CD1c-positive myeloid dendritic cell (primary cell): Measurements from ENCODE around the gene ZNF835.
A peak's percentile ranks its signal among the peaks of the same experiment; 100 is the strongest.
"Not testable (repeated sequence)": the region's sequence is repeated elsewhere in the genome, so short reads cannot be mapped to it uniquely, and the experiment has no call there.

Source experiments
- DNase-seq: peaks from one replicate; pipeline ENCODE4 v3.0.0-alpha.2; 2016; ENCODE audit errors: extremely low spot score

Gene ZNF835

DNA sequence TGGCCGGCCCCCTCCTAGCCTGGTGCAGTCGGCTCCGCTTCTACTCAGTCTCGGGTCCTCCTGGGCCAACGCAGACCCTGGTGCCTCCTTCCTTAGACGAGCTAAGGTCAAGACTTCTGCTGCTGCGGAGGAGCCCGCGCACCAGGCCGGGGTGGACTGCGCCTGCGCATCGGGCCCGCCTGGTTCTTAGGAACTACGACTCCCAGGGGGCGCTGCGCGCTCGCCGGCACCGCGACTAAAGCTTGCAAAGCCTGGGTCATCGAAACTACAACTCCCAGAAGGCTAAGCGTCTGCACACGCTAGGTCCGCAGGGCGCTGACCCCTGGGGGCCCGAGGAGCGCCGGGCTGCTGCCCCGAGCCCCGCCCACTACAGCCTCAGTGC lies at the start of gene ZNF835:
Gene ZNF835, minus strand, starts transcription at position 145 of the 382 bp plus-strand sequence. CDS start 6,559 bp downstream, outside the sequence.
- peak; percentile 91 for DNase-seq

DNA sequence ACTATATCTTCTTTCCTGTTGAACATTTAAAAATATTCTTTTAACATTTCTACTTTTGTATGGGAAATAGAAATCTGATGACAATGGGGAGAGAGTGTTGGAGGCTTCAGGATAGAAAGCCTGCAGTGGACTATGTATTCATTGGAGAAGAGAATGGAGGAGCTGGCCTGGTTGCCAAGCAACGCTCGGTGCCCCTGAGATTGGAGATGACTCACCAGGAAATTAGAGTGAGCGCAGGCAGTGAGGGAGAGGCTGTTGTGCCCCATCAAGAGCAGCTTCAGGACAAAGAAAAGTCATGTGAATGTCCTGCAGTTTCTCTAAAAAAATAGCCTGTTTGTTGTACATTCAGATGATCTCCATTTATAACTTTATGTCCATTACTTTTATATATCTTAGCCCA lies 48.7 kb upstream of the ZNF835 start:
- no peak for DNase-seq

- no peak for DNase-seq
Measured at GRCh38 chr19:56718231-56718630, 46.7 kb upstream of the ZNF835 start.

- DNase-seq: no peak
Measured at GRCh38 chr19:56712611-56713276, 41.2 kb upstream of the ZNF835 start.

GRCh38 chr19:56710437-56710836 lies 38.9 kb upstream of the ZNF835 start:
- DNase-seq: no peak

DNA sequence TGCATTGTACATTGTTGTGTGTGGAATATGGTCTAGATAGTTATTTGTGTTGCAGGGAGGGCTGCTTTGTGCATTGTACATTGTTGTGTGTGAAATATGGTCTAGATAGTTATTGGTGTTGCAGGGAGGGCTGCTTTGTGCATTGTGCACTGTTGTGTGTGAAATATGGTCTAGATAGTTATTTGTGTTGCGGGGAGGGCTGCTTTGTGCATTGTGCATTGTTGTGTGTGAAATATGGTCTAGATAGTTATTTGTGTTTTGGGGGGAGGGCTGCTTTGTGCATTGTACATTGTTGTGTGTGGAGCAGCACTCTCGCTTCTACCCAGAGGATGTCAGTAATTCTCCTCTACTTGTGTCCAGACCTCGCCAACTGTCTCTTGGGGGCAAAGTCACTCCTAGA lies 36.3 kb upstream of the ZNF835 start:
- DNase-seq: no peak

GRCh38 chr19:56705939-56706338 lies 34.4 kb upstream of the ZNF835 start:
- no peak for DNase-seq

GRCh38 chr19:56701895-56702294 lies 30.3 kb upstream of the ZNF835 start:
- DNase-seq: no peak

- no peak for DNase-seq
Measured at GRCh38 chr19:56699552-56699951, 28.0 kb upstream of the ZNF835 start.

DNA sequence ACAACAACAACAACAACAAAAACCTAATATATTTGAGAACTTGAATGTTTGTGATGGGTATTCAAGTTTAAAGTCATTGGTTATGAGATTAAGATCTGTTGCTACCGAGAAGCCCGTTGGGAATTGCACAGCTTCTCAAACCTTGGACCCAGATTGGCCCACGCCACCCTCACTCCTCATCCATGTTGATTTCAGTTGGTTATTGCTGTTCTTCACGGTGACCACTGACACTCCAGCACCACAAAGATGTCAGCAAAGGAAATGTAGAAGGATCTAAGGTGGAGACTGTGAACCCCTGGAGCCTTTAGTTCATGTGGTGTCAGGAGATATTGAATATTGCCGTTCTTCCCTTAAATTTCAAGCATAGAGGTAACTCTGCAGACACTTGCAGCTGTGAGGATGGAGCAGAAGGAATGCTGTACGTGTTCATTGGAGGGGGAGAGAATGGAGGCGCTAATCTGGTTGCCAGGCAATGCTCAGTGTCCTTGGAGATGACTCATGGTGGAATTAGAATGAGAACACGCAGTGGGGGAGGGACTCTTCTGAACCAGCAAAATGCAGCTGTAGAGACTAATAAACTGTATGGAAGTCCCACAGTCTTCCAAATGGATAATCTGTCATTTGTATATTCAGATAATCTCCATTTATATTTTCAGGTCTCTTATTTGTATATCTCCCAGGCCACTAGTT lies 20.8 kb upstream of the ZNF835 start:
- DNase-seq: no peak

DNA sequence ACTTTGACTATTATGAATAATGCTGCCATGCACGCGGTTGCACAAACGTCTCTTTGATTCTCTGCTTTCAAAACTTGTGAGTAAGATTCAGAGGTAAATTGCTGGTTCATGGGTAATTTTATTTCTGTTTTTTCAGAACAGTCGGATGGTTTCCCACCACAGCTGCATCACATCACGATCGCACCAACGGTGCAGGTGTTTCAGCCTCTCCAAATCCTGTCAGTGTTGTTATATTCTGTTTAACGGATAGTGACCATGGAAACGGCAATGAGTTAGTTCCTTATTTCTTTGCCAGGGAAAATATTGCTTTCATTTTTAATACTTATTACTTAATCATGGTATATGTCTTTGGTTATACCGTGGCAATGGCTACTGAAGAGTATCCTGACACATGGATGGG lies 19.1 kb upstream of the ZNF835 start:
- DNase-seq: no peak

GRCh38 chr19:56689198-56689597 lies 17.6 kb upstream of the ZNF835 start:
- no peak for DNase-seq

- no peak for DNase-seq
Measured at GRCh38 chr19:56687031-56687430, 15.5 kb upstream of the ZNF835 start.

DNA sequence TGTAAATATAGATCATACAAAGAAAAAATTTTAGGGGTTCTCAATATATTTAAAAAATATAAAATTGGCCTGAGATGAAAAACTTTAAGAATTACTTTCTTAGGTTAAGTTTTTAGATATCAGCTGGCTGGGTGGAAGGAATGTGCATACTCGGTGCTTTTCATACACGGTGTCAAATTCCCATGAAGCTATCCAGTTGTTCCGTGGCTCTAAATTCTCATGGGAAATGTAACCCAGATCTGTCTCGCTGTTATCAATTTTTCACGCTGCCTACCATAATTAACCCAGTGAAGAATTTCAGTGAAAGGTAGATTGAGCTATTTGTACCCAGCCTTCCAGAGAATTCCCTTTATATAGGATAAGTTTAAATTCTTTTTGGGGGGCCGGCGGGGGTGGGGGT lies 11.6 kb upstream of the ZNF835 start:
- DNase-seq: no peak

DNA sequence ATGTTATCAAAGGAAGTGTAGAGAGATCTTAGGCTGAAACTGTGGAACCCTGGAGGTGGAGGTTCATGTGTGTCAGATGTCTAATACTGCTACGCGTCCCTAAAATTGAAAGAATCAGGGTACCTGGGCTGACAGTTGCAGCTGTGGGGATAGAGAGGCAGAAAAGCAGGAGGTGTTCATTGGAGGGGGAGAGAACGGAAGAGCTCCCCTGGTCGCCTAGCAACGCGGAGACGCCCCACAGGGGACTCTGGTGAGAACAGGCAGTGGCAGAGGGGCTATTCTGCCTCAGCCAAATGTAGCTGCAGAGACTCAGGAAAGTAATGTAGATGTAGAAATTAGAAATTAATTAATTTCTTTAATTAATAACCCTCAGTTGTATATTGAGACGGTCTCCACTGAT lies 10.1 kb upstream of the ZNF835 start:
- DNase-seq: no peak

GRCh38 chr19:56678205-56678604 lies 6.6 kb upstream of the ZNF835 start:
- DNase-seq: no peak

- DNase-seq: not testable (repeated sequence)
Measured at GRCh38 chr19:56672610-56673009, 1.1 kb upstream of the ZNF835 start.

DNA sequence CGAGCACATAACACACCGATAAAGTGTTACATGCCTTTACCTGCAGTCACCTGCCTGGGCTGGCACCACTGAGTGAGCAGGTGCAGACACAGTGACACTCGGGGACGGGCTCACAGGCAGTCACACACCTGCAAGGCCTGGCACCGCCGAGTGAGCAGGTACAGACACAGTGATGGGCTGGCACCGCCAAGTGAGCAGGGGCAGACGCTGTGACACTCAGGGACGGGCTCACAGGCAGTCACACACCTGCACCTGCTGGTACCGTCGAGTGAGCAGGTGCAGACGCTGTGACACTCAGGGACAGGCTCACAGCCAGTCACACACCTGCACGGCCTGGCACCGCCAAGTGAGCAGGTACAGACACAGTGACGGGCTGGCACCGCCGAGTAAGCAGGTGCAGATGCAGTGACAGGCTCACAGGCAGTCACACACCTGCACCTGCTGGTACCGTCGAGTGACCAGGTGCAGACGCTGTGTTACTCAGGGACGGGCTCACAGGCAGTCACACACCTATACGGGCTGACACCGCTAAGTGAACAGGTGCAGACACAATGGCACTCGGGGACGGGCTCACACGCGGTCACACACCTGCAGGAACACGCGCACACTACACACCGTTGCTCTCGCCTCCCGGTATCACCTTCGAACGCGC lies 470 bp downstream of the ZNF835 start:
- no peak for DNase-seq

- DNase-seq: no peak
Measured at GRCh38 chr19:56670401-56670960, 1.1 kb downstream of the ZNF835 start.

DNA sequence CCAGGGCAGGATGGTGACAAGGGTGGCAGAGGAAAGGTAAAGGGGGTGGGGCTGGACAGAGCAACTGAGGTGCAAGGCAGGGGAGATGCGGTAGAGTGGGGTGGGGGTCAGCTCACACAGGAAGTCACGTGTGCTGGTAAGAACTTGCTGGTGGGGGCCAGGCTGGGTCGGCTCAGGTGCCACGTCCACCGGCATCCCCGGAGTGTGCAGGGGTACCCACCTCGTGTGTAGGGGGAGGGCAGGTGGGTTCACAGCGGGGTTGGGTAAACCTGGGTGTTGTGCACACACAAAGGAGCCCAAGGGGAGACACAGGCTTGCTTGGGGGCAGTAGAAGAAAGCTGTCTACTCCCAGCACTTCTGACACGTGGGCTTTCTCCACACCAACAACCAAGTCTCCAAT lies 2.9 kb downstream of the ZNF835 start:
- no peak for DNase-seq

- no peak for DNase-seq
Measured at GRCh38 chr19:56667311-56667870, 4.2 kb downstream of the ZNF835 start.

GRCh38 chr19:56664511-56664910 lies 7.0 kb downstream of the ZNF835 start:
- DNase-seq: no peak
